Ammon's horn (tissue), 1 donor: ENCODE measurements around the gene SLC25A43.
A peak's percentile ranks its signal among the peaks of the same experiment; 100 is the strongest.
"Not testable (repeated sequence)": the region's sequence is repeated elsewhere in the genome, so short reads cannot be mapped to it uniquely, and the experiment has no call there.

ENCODE experiments used
- DNase-seq: peaks from one replicate; pipeline ENCODE4 v3.0.0-alpha.2; 2016; ENCODE audit warnings: low spot score

Gene SLC25A43

DNA sequence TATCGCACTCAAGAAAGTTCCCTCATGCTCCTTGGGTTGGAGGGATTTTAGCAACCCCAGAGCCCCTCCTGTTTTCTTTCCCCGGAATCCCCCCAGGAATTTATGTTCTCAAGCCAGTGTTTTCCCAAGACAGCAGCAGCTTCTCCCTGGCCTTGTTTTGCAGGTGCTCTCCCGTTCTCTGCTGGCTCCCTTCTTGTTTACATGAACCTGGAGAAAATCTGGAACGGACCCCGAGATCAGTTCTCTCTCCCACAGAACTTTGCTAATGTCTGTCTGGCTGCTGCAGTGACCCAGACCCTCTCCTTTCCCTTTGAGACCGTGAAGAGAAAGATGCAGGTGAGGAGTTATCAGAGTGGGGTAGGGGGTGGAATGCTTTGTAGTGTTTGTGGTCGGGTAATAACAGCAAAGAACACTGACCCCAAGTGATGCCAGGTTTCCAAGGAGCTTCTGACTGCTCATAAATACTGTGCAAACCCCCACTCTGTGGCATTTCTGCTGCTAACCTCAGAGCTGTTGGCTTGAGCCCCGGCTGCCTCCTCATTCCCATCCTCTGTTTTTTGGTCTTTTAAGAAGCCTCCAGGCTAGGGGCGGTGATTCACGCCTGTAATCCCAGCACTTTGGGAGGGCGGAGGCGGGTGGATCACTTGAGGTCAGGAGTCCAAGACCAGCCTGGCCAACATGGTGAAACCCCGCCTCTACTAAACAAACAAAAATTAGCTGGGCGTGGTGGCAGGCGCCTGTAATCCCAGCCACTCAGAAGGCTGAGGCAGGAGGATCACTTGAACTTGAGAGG is 11.1 kb downstream of the SLC25A43 start:
- peak; percentile 13 for DNase-seq

GRCh38 chrX:119410854-119411253 is 11.7 kb downstream of the SLC25A43 start:
- DNase-seq, result no peak

- DNase-seq, result no peak
Measured at GRCh38 chrX:119411959-119412358, 12.8 kb downstream of the SLC25A43 start.

- no peak for DNase-seq
Measured at GRCh38 chrX:119417376-119417775, 18.2 kb downstream of the SLC25A43 start.

GRCh38 chrX:119417842-119418241 is 18.7 kb downstream of the SLC25A43 start:
- DNase-seq, result peak; percentile 31

GRCh38 chrX:119419146-119419545 is 20.0 kb downstream of the SLC25A43 start:
- no peak for DNase-seq

GRCh38 chrX:119419898-119420297 is 20.8 kb downstream of the SLC25A43 start:
- no peak for DNase-seq

DNA sequence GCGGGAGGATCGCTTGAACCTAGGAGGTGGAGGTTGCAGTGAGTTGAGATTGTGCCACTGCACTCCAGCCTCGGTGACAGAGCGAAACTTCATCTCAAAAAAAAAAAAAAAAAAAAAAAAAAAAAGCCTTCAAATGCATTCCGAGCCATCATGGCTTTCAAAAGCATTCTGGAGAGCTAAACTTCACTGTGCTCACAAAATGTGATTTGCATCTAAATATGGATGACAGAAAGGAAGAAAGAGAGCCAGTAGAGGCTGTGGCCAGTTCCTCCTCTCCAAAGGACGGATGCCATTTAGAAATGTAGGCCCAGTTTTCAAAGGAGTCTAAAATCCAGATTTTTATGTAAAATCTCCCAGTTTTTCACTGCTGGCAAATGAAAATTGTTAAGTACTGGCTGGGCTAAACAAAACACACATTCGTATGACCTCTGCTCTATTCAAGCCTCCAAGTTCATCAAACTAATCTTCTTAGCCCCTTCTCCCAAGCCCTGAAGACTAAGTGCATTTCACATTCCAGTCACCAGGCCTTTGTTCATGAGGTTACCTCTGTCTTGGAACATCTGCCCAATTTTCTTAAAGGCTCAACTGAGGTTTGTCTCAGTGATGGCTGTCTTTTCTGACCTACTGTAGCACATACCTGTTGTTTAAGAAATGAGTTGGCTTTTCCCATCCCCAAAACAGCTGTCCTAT is 22.0 kb downstream of the SLC25A43 start:
- DNase-seq, result no peak

DNA sequence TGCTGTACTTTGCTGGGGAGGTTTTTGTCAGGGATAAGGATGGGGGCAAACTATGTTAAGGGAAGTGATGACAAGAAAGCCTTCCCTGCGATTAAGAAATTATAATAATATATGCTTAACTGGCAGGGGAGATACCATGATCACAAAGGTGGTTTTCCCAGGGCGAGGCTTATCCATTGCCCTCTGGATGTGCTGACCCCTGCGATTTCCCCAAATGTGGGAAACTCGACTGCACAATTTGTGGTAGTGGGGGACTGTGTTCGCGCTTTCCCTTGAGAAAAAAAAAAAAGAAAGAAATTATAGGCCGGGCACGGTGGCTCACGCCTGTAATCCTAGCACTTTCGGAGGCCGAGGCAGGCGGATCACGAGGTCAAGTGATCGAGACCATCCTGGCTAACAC is 24.5 kb downstream of the SLC25A43 start:
- DNase-seq, result no peak

- DNase-seq, result peak; percentile 42
Measured at GRCh38 chrX:119424999-119425398, 25.9 kb downstream of the SLC25A43 start.

DNA sequence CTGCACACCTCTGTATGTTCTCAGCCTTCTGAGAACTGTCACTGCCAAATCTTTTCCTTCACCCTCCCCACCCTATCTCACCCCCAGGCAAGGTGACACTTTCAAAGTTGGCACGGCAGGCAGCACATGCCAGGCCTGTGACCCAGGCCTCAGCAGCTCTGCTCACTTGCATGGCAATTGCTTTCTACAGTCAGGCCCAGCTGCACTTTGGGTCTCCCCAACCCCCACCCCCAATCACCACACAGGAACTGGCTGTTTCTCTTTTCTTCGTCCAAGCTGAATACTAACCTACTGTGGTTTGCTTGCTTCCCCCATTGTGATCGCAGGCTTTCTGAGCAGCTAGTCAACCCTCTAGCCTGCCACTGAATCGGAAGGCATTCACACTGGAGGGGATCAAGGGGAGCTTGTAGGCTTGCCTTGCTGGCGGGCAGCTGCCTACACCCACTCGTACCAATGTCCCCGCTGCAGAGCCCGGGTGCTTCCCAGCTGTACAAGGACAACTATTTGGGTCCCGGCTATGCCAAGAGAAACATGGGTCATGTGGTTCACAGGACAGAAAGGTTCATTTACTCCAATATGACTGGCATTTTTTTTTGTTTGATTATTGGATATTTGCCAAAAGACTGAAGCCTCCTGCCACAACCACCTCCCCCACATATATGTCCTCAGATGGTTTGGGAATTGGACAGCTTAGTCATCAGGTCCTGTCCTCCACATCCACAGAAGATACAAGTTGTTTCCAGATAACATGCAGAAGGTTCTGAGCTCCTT is 28.1 kb downstream of the SLC25A43 start:
- peak; percentile 52 for DNase-seq

GRCh38 chrX:119427795-119428185 is 28.7 kb downstream of the SLC25A43 start:
- DNase-seq, result no peak

- DNase-seq, result no peak
Measured at GRCh38 chrX:119429471-119429870, 30.3 kb downstream of the SLC25A43 start.

DNA sequence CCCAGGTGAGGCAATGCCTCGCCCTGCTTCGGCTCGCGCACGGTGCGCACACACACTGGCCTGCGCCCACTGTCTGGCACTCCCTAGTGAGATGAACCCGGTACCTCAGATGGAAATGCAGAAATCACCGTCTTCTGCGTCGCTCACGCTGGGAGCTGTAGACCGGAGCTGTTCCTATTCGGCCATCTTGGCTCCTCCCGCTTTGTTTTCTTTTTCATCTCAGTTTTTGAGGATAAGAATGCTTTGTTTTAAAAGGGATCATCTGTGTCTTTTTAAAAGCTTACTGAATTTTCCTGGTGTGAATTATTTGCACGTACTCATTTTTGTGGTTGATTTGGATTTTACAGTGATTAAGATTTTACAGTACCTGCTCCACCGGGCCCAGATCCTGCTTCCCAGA is 42.2 kb downstream of the SLC25A43 start:
- not testable (repeated sequence) for DNase-seq

- no peak for DNase-seq
Measured at GRCh38 chrX:119442286-119442685, 43.1 kb downstream of the SLC25A43 start.

GRCh38 chrX:119453202-119453601 is 54.1 kb downstream of the SLC25A43 start:
- no peak for DNase-seq

GRCh38 chrX:119455264-119455663 is 56.1 kb downstream of the SLC25A43 start:
- DNase-seq, result no peak

GRCh38 chrX:119459181-119459580 is 60.0 kb downstream of the SLC25A43 start:
- DNase-seq, result no peak

- DNase-seq, result no peak
Measured at GRCh38 chrX:119465555-119465954, 66.4 kb downstream of the SLC25A43 start.

DNA sequence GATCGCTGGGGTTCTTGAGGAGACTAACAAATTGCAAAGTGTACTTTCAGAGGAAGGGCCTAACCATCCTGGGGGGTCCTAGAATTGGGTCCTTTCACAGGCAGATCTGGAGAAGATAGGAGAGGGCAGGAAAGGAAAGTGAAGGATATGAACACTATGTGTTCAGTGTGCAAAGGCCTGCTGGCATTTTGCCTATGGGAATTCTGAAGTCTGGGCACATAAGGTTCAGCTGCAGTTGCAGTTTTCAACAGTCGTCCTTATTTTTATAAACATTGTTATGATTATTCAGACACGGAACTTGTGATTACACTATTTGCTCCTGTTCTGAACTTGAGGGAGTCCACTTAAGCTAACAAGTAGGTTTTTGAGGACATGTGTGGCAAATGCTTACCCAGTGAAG is 67.8 kb downstream of the SLC25A43 start:
- DNase-seq, result no peak

- no peak for DNase-seq
Measured at GRCh38 chrX:119467433-119467832, 68.3 kb downstream of the SLC25A43 start.

DNA sequence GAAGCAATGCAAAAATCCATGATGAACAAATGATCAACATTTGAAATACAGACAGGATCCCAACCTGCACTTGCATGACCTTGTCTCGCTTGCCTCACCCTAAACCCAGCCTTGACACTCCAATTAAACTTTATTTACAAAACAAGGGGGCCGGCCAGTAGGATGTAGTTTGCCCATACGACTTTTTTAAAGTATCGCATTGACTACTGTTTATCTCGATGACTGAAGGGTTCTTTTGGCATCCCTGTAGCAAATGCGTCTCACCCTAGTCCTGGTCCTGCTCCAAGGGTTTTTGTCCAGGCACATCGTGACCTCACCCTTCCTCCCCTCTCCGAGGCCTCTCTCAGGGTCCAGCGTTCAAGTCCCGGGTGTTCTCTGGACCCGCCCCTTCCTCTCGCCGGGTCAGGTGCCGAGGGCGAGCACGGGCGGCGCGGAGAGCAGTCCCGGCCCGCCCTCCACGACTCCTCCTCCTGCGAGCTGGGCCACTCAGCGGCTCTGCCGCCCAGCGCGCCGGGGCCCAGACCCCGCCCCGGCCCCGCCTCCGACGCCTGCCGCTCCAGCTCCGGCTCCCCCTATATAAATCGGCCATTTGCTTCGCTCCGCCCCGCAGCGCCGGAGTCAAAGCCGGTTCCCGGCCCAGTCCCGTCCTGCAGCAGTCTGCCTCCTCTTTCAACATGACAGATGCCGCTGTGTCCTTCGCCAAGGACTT is 68.9 kb downstream of the SLC25A43 start, which contains the start of gene SLC25A5:
Gene SLC25A5, plus strand, starts transcription at position 603 of the 709 bp plus-strand sequence. Its CDS starts 72 bp downstream, at position 675.
- DNase-seq, result peak; percentile 89
